DND-41 (cell line): Measurements from ENCODE around the gene MAN2A1.

Experiments used
- CTCF ChIP-seq: IDR thresholded peaks from 2 replicates; pipeline ENCODE4 v1.5.1; 2012; ENCODE audit warnings: borderline replicate concordance, low read length, moderate library complexity, mild to moderate bottlenecking; ENCODE audit not compliant: poor library complexity, severe bottlenecking; ENCODE audit errors: extremely low read depth
- EZH2 ChIP-seq: IDR thresholded peaks from 3 replicates; pipeline ENCODE4 v1.6.1; 2012; ENCODE audit warnings: borderline replicate concordance, low read depth, mild to moderate bottlenecking, moderate library complexity, low read length, inconsistent platforms; ENCODE audit not compliant: severe bottlenecking

GRCh38 chr5:109784687-109785086 lies 95.0 kb downstream of the MAN2A1 start:
- TF ChIP-seq CTCF (no peak), EZH2 (no peak)
